Testis (tissue), 3 donors: ENCODE results near the gene SMYD3. TPM values are rescaled to one million over a fixed set of nuclear protein-coding genes. Genes with fewer than 3 reads are reported as not detected.

ENCODE experiments used
- DNase-seq: peaks from one replicate; pipeline ENCODE4 v3.0.0-alpha.2; 2019
- H3K27ac ChIP-seq, 2 donors: fragments of 200-600 bp; sonication (generic); one replicate each; pipeline ENCODE4 v1.5.1; 2019
- H3K27me3 ChIP-seq: fragments of 200-600 bp; sonication (generic); one replicate; pipeline ENCODE4 v1.5.1; 2019
- H3K36me3 ChIP-seq: fragments of 200-600 bp; sonication (generic); one replicate; pipeline ENCODE4 v1.5.1; 2017; ENCODE audit warnings: low read depth; ENCODE audit errors: missing control alignments
- H3K4me1 ChIP-seq: fragments of 200-600 bp; sonication (generic); one replicate; pipeline ENCODE4 v1.5.1; 2019
- H3K4me3 ChIP-seq, 2 donors: fragments of 200-600 bp; sonication (generic); one replicate each; pipeline ENCODE4 v1.5.1; 2017 to 2019
- H3K9me3 ChIP-seq: fragments of 200-600 bp; sonication (generic); one replicate; pipeline ENCODE4 v1.5.1; 2017
- POLR2A ChIP-seq: fragments of 450-650 bp; IDR thresholded peaks from one replicate; pipeline ENCODE4 v1.6.1; 2017; ENCODE audit warnings: antibody characterized with exemption, mild to moderate bottlenecking, moderate library complexity
- WGBS, 2 donors: methylation state at CpG; one replicate each; pipeline ENCODE4 v1.1.5; 2018; 5-methylcytosine and 5-hydroxymethylcytosine counted together
- intact Hi-C: fragments of 100-400 bp; cut with DNase I; formaldehyde crosslinking; loops from one replicate; pipeline ENCODE4 v1.15.1; 2023; ENCODE audit warnings: low total_unique reads
- polyA plus RNA-seq: library from polyadenylated mRNA; stranded (reverse); fragments of 350-450 nt; fragmentation: Illumina TruSeq; extraction: RNeasy Lipid Tissue Mini Kit (QIAGEN cat#74804); gene quantifications from one replicate; pipeline ENCODE4 v1.2.3, GENCODE V29; 2014; ENCODE audit warnings: low read depth, low replicate concordance; ENCODE audit not compliant: insufficient read depth
- total RNA-seq, 2 donors: library from RNA; depleted of rRNA; stranded (reverse); fragments of >200 nt; gene quantifications; one replicate each; pipeline ENCODE4 v1.2.3, GENCODE V29; 2016
- TF ChIP-seq, protein P1 (sequence below), 3 experiments: fragments of 450-650 bp in 2 of 3; fragments of 200-600 bp in 1 of 3; sonication (generic) in 1 of 3; IDR thresholded peaks; one replicate each; pipeline ENCODE4 v1.5.1; 2016 to 2019; ENCODE audit warnings: antibody characterized with exemption in 3 of 3, mild to moderate bottlenecking in 2 of 3, moderate library complexity in 1 of 3

The SMYD3 gene
- total and polyA plus RNA-seq, 3 donors from 2014 or later, result 23.0 to 38.8 (median 38.7) TPM

DNA sequence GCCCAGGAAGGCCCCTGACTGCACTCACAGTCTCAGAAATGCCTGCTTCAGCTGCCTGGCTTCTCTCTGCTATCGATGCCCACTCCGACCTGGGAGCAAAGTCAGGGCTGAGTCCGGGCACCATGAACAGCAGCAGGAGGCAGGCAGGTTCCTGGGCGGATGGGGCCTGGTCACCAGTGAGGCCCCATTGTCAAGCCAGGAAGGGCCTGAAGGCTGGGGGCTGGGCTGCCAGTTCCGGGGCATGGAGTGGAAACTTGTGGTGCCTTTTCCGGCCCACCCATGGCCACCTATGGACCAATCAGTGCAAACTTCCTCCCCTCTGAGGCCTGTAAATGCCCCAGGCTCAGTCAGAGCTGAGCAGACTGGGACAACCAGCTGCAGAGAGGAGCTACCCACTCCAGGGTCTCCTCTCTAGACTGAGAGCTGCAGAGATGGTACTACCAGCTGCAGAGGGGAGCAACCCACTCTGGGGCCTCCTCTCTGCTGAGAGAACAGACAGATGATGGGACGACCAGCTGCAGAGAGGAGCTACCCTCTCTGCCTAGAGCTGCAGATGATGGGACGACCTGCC lies 286.5 kb downstream of the SMYD3 start:
- H3K27ac ChIP-seq, result no peak overlapping the region
- WGBS, 2 donors, result 99 to 100% methylated on average over 2 to 8 of the region's 8 CpGs
- no peaks in the 10 kb centered on the region for H3K4me1 ChIP-seq
- TF ChIP-seq POLR2A, result no peak
- TF ChIP-seq, protein P1, sequence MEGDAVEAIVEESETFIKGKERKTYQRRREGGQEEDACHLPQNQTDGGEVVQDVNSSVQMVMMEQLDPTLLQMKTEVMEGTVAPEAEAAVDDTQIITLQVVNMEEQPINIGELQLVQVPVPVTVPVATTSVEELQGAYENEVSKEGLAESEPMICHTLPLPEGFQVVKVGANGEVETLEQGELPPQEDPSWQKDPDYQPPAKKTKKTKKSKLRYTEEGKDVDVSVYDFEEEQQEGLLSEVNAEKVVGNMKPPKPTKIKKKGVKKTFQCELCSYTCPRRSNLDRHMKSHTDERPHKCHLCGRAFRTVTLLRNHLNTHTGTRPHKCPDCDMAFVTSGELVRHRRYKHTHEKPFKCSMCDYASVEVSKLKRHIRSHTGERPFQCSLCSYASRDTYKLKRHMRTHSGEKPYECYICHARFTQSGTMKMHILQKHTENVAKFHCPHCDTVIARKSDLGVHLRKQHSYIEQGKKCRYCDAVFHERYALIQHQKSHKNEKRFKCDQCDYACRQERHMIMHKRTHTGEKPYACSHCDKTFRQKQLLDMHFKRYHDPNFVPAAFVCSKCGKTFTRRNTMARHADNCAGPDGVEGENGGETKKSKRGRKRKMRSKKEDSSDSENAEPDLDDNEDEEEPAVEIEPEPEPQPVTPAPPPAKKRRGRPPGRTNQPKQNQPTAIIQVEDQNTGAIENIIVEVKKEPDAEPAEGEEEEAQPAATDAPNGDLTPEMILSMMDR (IDR thresholded peaks at IDR 0.05), result no peak
- DNase-seq, result no peak
- H3K27me3 ChIP-seq, result no peaks in the 10 kb centered on the region
- intact Hi-C loops, result no loop called here
- H3K4me3 ChIP-seq, result no peak overlapping the region
- no peaks in the 10 kb centered on the region for H3K36me3 ChIP-seq
- no peaks in the 10 kb centered on the region for H3K9me3 ChIP-seq

DNA sequence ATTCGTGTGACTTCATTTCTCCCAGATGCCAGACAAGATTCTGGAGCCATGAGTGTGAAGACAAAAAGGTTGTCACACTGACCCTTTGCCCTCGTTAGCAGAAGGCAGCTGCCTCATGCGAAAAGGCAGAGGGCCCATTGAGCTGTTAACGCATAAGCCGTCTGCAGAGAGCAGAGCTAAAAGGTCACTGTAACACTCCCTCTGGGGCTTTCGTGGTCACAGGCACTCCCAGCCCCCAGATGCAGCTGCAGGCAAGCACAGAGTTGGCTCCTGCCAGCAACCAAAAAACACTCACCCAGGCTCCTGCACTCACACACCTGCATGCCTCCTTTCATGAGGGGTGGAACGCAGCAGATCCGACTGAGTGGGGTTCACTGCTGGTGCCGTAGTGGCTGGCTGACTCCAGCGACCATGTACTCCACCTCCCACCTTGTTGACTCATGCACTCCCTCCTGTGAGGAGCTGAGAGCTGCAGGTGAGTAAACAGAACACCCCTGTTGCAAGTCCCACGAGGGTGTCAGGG lies 287.5 kb downstream of the SMYD3 start:
- intact Hi-C loops, result no loop called here
- H3K27me3 ChIP-seq, result no peaks in the 10 kb centered on the region
- no peak overlapping the region for H3K27ac ChIP-seq
- no peak for DNase-seq
- H3K4me1 ChIP-seq, result no peaks in the 10 kb centered on the region
- 75 to 87% methylated on average over 8 to 11 of the region's 11 CpGs for WGBS, 2 donors
- no peak for TF ChIP-seq POLR2A
- TF ChIP-seq, protein P1 (IDR thresholded peaks at IDR 0.05), result no peak
- H3K36me3 ChIP-seq, result no peaks in the 10 kb centered on the region
- no peaks in the 10 kb centered on the region for H3K9me3 ChIP-seq
- H3K4me3 ChIP-seq, result no peak overlapping the region

DNA sequence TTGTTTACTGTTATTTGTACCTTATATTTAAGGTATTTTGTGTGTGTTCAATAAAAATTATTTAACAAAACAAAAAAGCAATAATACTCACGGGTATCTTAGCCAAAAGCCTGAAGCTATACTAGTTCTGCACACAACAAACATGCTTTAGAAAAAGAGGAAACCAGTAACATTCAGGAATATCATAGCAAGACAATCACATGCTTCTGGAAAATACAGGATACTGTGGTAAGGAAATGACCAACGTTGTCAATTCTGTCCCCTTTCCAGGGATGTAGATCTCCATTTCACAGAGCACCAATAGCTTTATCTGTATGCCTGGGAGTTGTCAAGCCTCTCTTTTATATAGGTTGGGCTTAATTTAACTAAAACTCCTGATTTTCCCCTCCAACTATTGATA lies 288.4 kb downstream of the SMYD3 start:
- no peak overlapping the region for H3K4me3 ChIP-seq
- H3K36me3 ChIP-seq, result no peaks in the 10 kb centered on the region
- intact Hi-C loops, result no loop called here
- no peak for TF ChIP-seq POLR2A
- TF ChIP-seq, protein P1 (IDR thresholded peaks at IDR 0.05), result no peak
- H3K27ac ChIP-seq, result no peak overlapping the region
- 58 to 72% methylated on average over 2 of the region's 2 CpGs for WGBS, 2 donors
- DNase-seq, result no peak
- H3K4me1 ChIP-seq, result no peaks in the 10 kb centered on the region
- no peaks in the 10 kb centered on the region for H3K27me3 ChIP-seq
- no peaks in the 10 kb centered on the region for H3K9me3 ChIP-seq

DNA sequence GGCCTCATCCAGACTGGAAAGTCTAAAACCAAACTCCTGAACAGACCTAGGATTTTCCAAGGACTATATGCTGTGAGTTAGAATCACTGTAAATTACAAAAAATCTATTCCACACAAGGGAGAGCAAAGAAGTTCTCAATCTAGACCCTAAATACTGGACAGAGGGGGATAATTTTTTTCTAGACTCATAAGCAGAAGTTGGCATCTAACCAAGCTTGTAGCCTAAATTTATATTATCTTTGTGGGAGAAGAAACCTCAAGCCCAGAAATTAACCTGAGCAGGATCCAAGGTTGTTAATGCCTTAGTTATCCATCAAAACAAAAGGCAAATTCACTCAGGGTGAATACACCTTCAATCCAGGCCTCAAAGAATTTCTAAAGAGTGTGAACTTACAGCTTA lies 290.2 kb downstream of the SMYD3 start:
- Histone ChIP-seq H3K36me3 (no peaks in the 10 kb centered on the region), H3K27me3 (no peaks in the 10 kb centered on the region), H3K9me3 (no peaks in the 10 kb centered on the region), H3K27ac (no peak overlapping the region), H3K4me1 (no peaks in the 10 kb centered on the region), H3K4me3 (no peak overlapping the region)
- intact Hi-C loops, result no loop called here
- DNase-seq, result no peak
- no peak for TF ChIP-seq POLR2A
- TF ChIP-seq, protein P1 (IDR thresholded peaks at IDR 0.05), result no peak

DNA sequence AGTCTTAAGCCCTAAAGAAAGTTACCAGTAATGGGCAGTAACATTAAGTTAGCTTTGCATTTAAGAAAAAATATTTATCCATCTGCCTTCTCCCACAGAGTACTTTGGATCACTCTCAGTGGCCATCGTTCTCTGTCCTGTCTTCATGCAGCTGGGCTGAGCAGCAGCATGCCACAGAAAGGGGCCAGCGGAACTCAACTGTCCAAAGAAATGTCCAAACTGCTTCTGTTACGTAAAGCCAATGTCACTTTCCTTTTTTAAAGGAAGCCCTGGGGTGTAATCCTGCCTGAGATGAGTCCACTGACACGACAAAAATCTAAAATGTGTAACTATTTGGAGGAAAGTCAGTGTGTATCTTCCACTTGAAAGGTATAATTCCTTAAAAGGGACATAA lies 291.6 kb downstream of the SMYD3 start:
- intact Hi-C loops, result no loop called here
- TF ChIP-seq POLR2A, result no peak
- TF ChIP-seq, protein P1 (IDR thresholded peaks at IDR 0.05), result no peak
- Histone ChIP-seq H3K27ac (no peak overlapping the region), H3K9me3 (no peaks in the 10 kb centered on the region), H3K4me1 (no peaks in the 10 kb centered on the region), H3K27me3 (no peaks in the 10 kb centered on the region), H3K4me3 (no peak overlapping the region), H3K36me3 (no peaks in the 10 kb centered on the region)
- 64 to 88% methylated on average over 4 of the region's 4 CpGs for WGBS, 2 donors
- no peak for DNase-seq
